AG04450 (cell line): Measurements from ENCODE around the gene S100Z. TPM values are rescaled to one million over a fixed set of nuclear protein-coding genes. Genes with fewer than 3 reads are reported as not detected.
A peak's percentile ranks its signal among the peaks of the same experiment; 100 is the strongest.

Source experiments
- CTCF ChIA-PET: fragments of 300-600, 350-600 bp; formaldehyde crosslinking; extraction: SDS; loops from one replicate; lab custom pipeline; 2022; ENCODE audit warnings: antibody characterized with exemption, inconsistent platforms; lab: Charles Lee
- POLR2A ChIA-PET: fragments of 350-600 bp; formaldehyde crosslinking; extraction: SDS; loops from one replicate; lab custom pipeline; 2021; ENCODE audit warnings: antibody characterized with exemption, inconsistent platforms; lab: Yijun Ruan, JAX
- DNase-seq: peaks from one replicate; pipeline ENCODE4 v3.0.0-alpha.2; 2011; ENCODE audit warnings: low read depth, low spot score
- H3K27ac ChIP-seq: one replicate; pipeline ENCODE4 v1.5.1; 2012; ENCODE audit warnings: low read depth, low read length, control low read depth
- H3K27me3 ChIP-seq: one replicate; pipeline ENCODE4 v1.6.0; 2012; ENCODE audit warnings: low read length; ENCODE audit not compliant: control insufficient read depth, insufficient read depth
- H3K4me3 ChIP-seq: 2 replicates; pipeline ENCODE4 v1.5.1; 2011; ENCODE audit warnings: mild to moderate bottlenecking, low read depth, low read length, control low read depth
- H3K9me3 ChIP-seq: 2 replicates; pipeline ENCODE4 v1.5.1; 2012; ENCODE audit warnings: low read length; ENCODE audit not compliant: control insufficient read depth, insufficient read depth
- polyA plus RNA-seq: library from polyadenylated mRNA; depleted of rRNA; stranded (reverse); fragments of >200 nt; gene quantifications from 2 replicates; pipeline ENCODE4 v1.2.3, GENCODE V29; 2011
- TF ChIP-seq, protein P1 (sequence below): IDR thresholded peaks from 2 replicates; pipeline ENCODE4 v1.5.1; 2011; ENCODE audit warnings: low read depth, low read length, control low read depth, inconsistent platforms

Gene S100Z
- polyA plus RNA-seq, 1 experiment = not detected

- no peak for DNase-seq
- POLR2A ChIA-PET = no interaction called here
- no peaks in the 10 kb centered on the region for H3K9me3 ChIP-seq
- TF ChIP-seq, protein P1, sequence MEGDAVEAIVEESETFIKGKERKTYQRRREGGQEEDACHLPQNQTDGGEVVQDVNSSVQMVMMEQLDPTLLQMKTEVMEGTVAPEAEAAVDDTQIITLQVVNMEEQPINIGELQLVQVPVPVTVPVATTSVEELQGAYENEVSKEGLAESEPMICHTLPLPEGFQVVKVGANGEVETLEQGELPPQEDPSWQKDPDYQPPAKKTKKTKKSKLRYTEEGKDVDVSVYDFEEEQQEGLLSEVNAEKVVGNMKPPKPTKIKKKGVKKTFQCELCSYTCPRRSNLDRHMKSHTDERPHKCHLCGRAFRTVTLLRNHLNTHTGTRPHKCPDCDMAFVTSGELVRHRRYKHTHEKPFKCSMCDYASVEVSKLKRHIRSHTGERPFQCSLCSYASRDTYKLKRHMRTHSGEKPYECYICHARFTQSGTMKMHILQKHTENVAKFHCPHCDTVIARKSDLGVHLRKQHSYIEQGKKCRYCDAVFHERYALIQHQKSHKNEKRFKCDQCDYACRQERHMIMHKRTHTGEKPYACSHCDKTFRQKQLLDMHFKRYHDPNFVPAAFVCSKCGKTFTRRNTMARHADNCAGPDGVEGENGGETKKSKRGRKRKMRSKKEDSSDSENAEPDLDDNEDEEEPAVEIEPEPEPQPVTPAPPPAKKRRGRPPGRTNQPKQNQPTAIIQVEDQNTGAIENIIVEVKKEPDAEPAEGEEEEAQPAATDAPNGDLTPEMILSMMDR = no peak
- H3K4me3 ChIP-seq = no peak overlapping the region
- no peak overlapping the region for H3K27ac ChIP-seq
- peaks cover 3% of the 10 kb centered on the region for H3K27me3 ChIP-seq
- CTCF ChIA-PET = no interaction called here
Measured at GRCh38 chr5:76946090-76946489, 96.3 kb downstream of the S100Z start.

- Histone ChIP-seq H3K4me3 (no peak overlapping the region), H3K9me3 (no peaks in the 10 kb centered on the region), H3K27me3 (peaks cover 9% of the 10 kb centered on the region), H3K27ac (no peak overlapping the region)
- TF ChIP-seq, protein P1 = no peak
- no peak for DNase-seq
- ChIA-PET CTCF (interaction anchor here (1.0 kb wide), 1 partner anchor 173 kb away, joined by 4 read pairs; no protein-coding TSS in a partner anchor), POLR2A (no interaction called here)
Measured at GRCh38 chr5:76947082-76947503, 97.3 kb downstream of the S100Z start.

DNA sequence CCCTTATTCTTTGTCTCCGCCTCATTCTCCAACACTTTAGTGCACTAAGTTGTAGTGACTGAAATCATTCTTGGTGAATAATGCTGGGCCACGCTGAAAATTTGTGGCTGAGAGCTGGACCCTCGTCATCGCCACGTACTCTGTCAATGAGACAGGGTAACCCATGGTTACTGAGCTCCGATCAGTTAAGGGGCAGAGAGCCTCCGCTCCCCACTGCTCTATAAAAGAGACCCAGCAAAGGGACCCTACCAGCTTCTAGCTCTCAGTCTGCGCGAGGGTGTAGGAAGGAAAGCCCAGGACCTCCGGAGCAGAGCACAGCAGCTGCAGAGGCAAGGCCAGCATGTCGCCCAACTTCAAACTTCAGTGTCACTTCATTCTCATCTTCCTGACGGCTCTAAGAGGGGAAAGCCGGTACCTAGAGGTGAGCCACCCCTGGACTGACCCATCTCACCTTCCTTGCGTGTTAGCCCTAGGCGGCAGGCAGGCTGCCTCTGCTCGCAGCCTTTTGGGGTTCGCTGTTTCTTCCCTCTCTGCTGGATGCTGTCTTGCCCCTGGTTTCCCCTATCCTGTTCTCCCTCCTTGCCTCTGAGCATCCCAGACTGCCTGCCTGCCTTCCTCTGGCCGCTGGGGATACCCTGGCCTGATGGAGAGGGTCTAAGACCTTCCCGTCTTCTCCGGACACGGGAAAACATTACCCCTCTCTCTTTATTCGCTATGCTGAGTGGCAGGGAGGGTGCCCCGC is 103.2 kb downstream of the S100Z start, which contains the start of gene CRHBP:
TSS of gene CRHBP (plus strand) at position 251 of the 742 bp plus-strand sequence. CDS start at position 341, 90 bp downstream.
- POLR2A ChIA-PET = no interaction called here
- Histone ChIP-seq H3K27me3 (peaks cover 40% of the 10 kb centered on the region), H3K27ac (no peak within 1 kb of the TSS), H3K4me3 (peak within 1 kb of the TSS; percentile 37), H3K9me3 (peaks cover 3% of the 10 kb centered on the region; the same call in 1 of the 2 replicates)
- TF ChIP-seq, protein P1 = no peak
- CTCF ChIA-PET = no interaction called here
- DNase-seq = no peak

DNA sequence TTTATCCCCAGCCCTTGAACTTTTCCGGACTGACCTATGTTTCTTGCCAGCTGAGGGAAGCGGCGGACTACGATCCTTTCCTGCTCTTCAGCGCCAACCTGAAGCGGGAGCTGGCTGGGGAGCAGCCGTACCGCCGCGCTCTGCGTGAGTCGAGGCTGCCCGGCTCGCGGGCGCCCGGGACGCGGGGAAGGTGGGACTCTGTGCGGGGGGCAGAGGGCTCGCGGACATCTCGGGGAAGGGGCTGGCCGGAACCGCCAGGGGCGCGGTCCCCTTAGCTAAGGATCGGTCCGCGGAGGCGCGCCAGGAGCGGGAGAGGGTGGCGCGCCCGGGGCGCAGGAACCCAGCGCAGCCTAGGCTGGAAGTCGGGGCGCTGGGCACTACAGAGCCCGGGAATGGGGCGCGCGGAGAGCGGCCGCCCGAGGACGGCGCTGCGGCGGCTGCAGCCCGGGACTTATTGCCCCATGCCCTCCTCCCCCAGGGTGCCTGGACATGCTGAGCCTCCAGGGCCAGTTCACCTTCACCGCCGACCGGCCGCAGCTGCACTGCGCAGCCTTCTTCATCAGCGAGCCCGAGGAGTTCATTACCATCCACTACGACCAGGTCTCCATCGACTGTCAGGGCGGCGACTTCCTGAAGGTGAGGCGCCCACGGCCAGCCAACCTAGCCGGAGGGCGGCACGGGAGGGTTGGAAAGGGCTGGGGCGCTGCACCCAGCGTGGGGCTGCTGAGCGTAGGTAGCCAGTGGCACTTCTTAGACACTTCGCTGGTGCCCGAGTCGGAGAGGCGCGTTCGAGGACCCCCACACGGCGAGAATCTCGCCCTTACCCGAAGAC is 104.0 kb downstream of the S100Z start:
- TF ChIP-seq, protein P1 = no peak
- CTCF ChIA-PET = no interaction called here
- H3K27ac ChIP-seq = no peak overlapping the region
- DNase-seq = no peak
- H3K27me3 ChIP-seq = peaks cover 40% of the 10 kb centered on the region
- peaks cover 3% of the 10 kb centered on the region; the same call in 1 of the 2 replicates for H3K9me3 ChIP-seq
- H3K4me3 ChIP-seq = peak overlapping the region; percentile 37
- POLR2A ChIA-PET = no interaction called here
